Liver (tissue), 9 donors: Measurements from ENCODE around the gene HAO2. TPM values are rescaled to one million over a fixed set of nuclear protein-coding genes. Genes with fewer than 3 reads are reported as not detected.
A peak's percentile ranks its signal among the peaks of the same experiment; 100 is the strongest.

Experiments
- DNase-seq: peaks from one replicate; pipeline ENCODE4 v3.0.0-alpha.2; 2017; ENCODE audit warnings: low spot score
- H3K27ac ChIP-seq, 2 donors: one replicate each; pipeline ENCODE4 v1.7.0; 2013; ENCODE audit warnings: inconsistent platforms in 2 of 2, low read length in 2 of 2, control low read depth in 1 of 2, low read depth in 1 of 2, mild to moderate bottlenecking in 1 of 2
- H3K27me3 ChIP-seq, 4 donors: one replicate each; pipeline versions ENCODE4 v1.6.1 to v1.7.0; 2013; ENCODE audit warnings: low read length in 3 of 4, inconsistent platforms in 1 of 4, mild to moderate bottlenecking in 1 of 4, moderate library complexity in 1 of 4; ENCODE audit not compliant: control insufficient read depth in 4 of 4, insufficient read depth in 4 of 4
- H3K36me3 ChIP-seq, 4 donors: one replicate each; pipeline versions ENCODE4 v1.6.1 to v1.7.0; 2013; ENCODE audit warnings: low read length in 3 of 4, mild to moderate bottlenecking in 3 of 4, low read depth in 1 of 4, moderate library complexity in 1 of 4; ENCODE audit not compliant: control insufficient read depth in 4 of 4, insufficient read depth in 3 of 4
- H3K4me1 ChIP-seq, 4 donors: one replicate each; pipeline versions ENCODE4 v1.6.1 to v1.7.0; 2013; ENCODE audit warnings: low read length in 3 of 4, mild to moderate bottlenecking in 3 of 4, moderate library complexity in 1 of 4; ENCODE audit not compliant: control insufficient read depth in 4 of 4, insufficient read depth in 4 of 4
- H3K4me3 ChIP-seq, 3 donors: one replicate each; pipeline versions ENCODE4 v1.6.1 to v1.7.0; 2013; ENCODE audit warnings: low read length in 3 of 3, control low read depth in 1 of 3, low read depth in 1 of 3, mild to moderate bottlenecking in 1 of 3
- H3K9ac ChIP-seq, 2 donors: one replicate each; pipeline ENCODE4 v1.7.0; 2013; ENCODE audit warnings: low read length in 2 of 2, mild to moderate bottlenecking in 2 of 2, moderate library complexity in 2 of 2, control low read depth in 1 of 2, low read depth in 1 of 2
- H3K9me3 ChIP-seq, 4 donors: one replicate each; pipeline versions ENCODE4 v1.6.1 to v1.7.0; 2013; ENCODE audit warnings: low read length in 3 of 4; ENCODE audit not compliant: control insufficient read depth in 4 of 4
- ATF3 ChIP-seq: IDR thresholded peaks from 2 replicates; pipeline ENCODE4 v1.6.1; 2016; ENCODE audit warnings: antibody characterized with exemption
- CTCF ChIP-seq: fragments of 150-350 bp; IDR thresholded peaks from 2 replicates; pipeline ENCODE4 v1.5.1; 2017; ENCODE audit warnings: improper control_type of control experiment, low read depth, low read length; ENCODE audit not compliant: missing input control
- EGR1 ChIP-seq, 2 donors: IDR thresholded peaks; 2 replicates each; pipeline ENCODE4 v1.6.1; 2016 to 2018; ENCODE audit warnings: antibody characterized with exemption in 2 of 2, low read depth in 2 of 2
- FOXA2 ChIP-seq: IDR thresholded peaks from 2 replicates; pipeline ENCODE4 v1.6.1; 2016; ENCODE audit warnings: antibody characterized with exemption
- HNF4A ChIP-seq, 2 donors: conservative IDR thresholded peaks; 2 replicates each; pipeline ENCODE4 v1.6.1; 2016; ENCODE audit warnings: antibody characterized with exemption in 2 of 2, mild to moderate bottlenecking in 2 of 2
- HNF4G ChIP-seq: IDR thresholded peaks from 2 replicates; pipeline ENCODE4 v1.6.1; 2016; ENCODE audit warnings: antibody characterized with exemption
- JUND ChIP-seq, 2 donors: IDR thresholded peaks; 2 replicates each; pipeline ENCODE4 v1.6.1; 2016; ENCODE audit warnings: antibody characterized with exemption in 2 of 2
- RAD21 ChIP-seq, 2 donors: IDR thresholded peaks; 2 replicates each; pipeline ENCODE4 v1.6.1; 2016; ENCODE audit warnings: antibody characterized with exemption in 2 of 2, mild to moderate bottlenecking in 2 of 2
- RXRA ChIP-seq, 2 donors: IDR thresholded peaks; 2 replicates each; pipeline ENCODE4 v1.6.1; 2017 to 2018; ENCODE audit warnings: antibody characterized with exemption in 2 of 2, mild to moderate bottlenecking in 1 of 2
- SP1 ChIP-seq: IDR thresholded peaks from 2 replicates; pipeline ENCODE4 v1.6.1; 2018; ENCODE audit warnings: antibody characterized with exemption, mild to moderate bottlenecking
- YY1 ChIP-seq: IDR thresholded peaks from 2 replicates; pipeline ENCODE4 v1.6.1; 2016; ENCODE audit warnings: antibody characterized with exemption, mild to moderate bottlenecking
- WGBS: extraction: QIAGEN DNeasy Blood & Tissue Kit; methylation state at CpG from one replicate; pipeline ENCODE4 v1.1.7; 2013; 5-methylcytosine and 5-hydroxymethylcytosine counted together
- polyA plus RNA-seq, 2 donors: library from polyadenylated mRNA; stranded (reverse) in 1 of 2; unstranded in 1 of 2; fragments of 200-250 nt in 1 of 2; fragments of >200 nt in 1 of 2; fragmentation: Nextera tagmentation in 1 of 2; extraction: Ambion mirVana in 1 of 2; gene quantifications; one replicate each; pipeline versions ENCODE4 v1.2.1 to v1.2.3, GENCODE V29; 2013 to 2015
- total RNA-seq, 2 donors: library from RNA; depleted of rRNA; stranded (reverse); fragments of >200 nt; gene quantifications; one replicate each; pipeline ENCODE4 v1.2.3, GENCODE V29; 2014
- TF ChIP-seq, protein P1 (sequence below): IDR thresholded peaks from 2 replicates; pipeline ENCODE4 v1.6.1; 2016; ENCODE audit warnings: antibody characterized with exemption
- TF ChIP-seq, protein P2 (sequence below): IDR thresholded peaks from 2 replicates; pipeline ENCODE4 v1.6.1; 2016; ENCODE audit warnings: antibody characterized with exemption, mild to moderate bottlenecking
- TF ChIP-seq, protein P3 (sequence below): IDR thresholded peaks from 2 replicates; pipeline ENCODE4 v1.6.1; 2016; ENCODE audit warnings: antibody characterized with exemption
- donor health status: healthy.
- donor health status: healthy.
- donor health status: healthy.
- donor health status: healthy.
- donor health status: healthy.

Gene HAO2
- total and polyA plus RNA-seq, 4 donors, result 8.2 to 377 (median 150) TPM

GRCh38 chr1:119416006-119416640, 47.5 kb downstream of the HAO2 start:
- H3K9ac ChIP-seq, result no peak overlapping the region
- no peak overlapping the region for H3K27ac ChIP-seq
- peaks cover 0 to 17% (median 14%) of the 10 kb centered on the region in 4 donors for H3K4me1 ChIP-seq
- H3K9me3 ChIP-seq, result no peaks in the 10 kb centered on the region
- no peak for DNase-seq
- TF ChIP-seq SP1 (peak; percentile 41), EGR1 (IDR thresholded peaks at IDR 0.05; ENCODE audit: low read depth in 2 of 2) (no peak), HNF4G (peak; percentile 21), RXRA (IDR thresholded peaks at IDR 0.05) (peak; percentile 79 to 82), RAD21 (IDR thresholded peaks at IDR 0.05) (peak in 1 of 2 donors; percentile 36), HNF4A (conservative IDR thresholded peaks at IDR 0.05) (peak; percentile 58 to 77), ATF3 (no peak)
- TF ChIP-seq, protein P1, sequence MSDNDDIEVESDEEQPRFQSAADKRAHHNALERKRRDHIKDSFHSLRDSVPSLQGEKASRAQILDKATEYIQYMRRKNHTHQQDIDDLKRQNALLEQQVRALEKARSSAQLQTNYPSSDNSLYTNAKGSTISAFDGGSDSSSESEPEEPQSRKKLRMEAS, result no peak
- no peaks in the 10 kb centered on the region for H3K27me3 ChIP-seq
- H3K4me3 ChIP-seq, result no peak overlapping the region
- 53% methylated on average over 3 of the region's 3 CpGs for WGBS
- H3K36me3 ChIP-seq, result no peaks in the 10 kb centered on the region

DNA sequence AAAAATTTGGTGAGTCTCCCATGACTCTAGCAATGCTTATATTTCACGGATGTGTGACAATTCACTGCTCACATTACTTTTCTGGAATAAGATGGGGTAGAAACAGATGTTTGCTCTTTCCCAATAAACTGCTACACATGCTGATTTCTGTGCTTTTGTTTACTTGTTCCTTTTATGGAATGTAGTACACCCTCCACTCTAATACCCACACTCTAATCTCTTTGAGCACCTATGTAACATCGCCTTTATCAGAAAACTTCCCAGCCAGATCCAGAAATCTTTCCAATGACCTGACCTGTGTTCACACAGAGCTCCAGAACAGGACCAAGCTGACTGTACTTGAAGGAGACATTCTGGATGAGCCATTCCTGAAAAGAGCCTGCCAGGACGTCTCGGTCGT, 50.5 kb downstream of the HAO2 start:
- no peaks in the 10 kb centered on the region for H3K36me3 ChIP-seq
- H3K4me3 ChIP-seq, result no peak overlapping the region
- H3K9me3 ChIP-seq, result no peaks in the 10 kb centered on the region
- no peak for DNase-seq
- H3K4me1 ChIP-seq, result peaks cover 0 to 17% (median 14%) of the 10 kb centered on the region in 4 donors
- H3K9ac ChIP-seq, result no peak overlapping the region
- 86% methylated on average over 5 of the region's 5 CpGs for WGBS
- TF ChIP-seq CTCF (no peak), FOXA2 (no peak), HNF4G (no peak), RAD21 (IDR thresholded peaks at IDR 0.05) (no peak), YY1 (no peak), RXRA (IDR thresholded peaks at IDR 0.05) (peak in 1 of 2 donors; percentile 21), JUND (IDR thresholded peaks at IDR 0.05) (no peak), SP1 (peak; percentile 10)
- TF ChIP-seq, protein P2, sequence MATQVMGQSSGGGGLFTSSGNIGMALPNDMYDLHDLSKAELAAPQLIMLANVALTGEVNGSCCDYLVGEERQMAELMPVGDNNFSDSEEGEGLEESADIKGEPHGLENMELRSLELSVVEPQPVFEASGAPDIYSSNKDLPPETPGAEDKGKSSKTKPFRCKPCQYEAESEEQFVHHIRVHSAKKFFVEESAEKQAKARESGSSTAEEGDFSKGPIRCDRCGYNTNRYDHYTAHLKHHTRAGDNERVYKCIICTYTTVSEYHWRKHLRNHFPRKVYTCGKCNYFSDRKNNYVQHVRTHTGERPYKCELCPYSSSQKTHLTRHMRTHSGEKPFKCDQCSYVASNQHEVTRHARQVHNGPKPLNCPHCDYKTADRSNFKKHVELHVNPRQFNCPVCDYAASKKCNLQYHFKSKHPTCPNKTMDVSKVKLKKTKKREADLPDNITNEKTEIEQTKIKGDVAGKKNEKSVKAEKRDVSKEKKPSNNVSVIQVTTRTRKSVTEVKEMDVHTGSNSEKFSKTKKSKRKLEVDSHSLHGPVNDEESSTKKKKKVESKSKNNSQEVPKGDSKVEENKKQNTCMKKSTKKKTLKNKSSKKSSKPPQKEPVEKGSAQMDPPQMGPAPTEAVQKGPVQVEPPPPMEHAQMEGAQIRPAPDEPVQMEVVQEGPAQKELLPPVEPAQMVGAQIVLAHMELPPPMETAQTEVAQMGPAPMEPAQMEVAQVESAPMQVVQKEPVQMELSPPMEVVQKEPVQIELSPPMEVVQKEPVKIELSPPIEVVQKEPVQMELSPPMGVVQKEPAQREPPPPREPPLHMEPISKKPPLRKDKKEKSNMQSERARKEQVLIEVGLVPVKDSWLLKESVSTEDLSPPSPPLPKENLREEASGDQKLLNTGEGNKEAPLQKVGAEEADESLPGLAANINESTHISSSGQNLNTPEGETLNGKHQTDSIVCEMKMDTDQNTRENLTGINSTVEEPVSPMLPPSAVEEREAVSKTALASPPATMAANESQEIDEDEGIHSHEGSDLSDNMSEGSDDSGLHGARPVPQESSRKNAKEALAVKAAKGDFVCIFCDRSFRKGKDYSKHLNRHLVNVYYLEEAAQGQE, result no peak
- TF ChIP-seq, protein P3, sequence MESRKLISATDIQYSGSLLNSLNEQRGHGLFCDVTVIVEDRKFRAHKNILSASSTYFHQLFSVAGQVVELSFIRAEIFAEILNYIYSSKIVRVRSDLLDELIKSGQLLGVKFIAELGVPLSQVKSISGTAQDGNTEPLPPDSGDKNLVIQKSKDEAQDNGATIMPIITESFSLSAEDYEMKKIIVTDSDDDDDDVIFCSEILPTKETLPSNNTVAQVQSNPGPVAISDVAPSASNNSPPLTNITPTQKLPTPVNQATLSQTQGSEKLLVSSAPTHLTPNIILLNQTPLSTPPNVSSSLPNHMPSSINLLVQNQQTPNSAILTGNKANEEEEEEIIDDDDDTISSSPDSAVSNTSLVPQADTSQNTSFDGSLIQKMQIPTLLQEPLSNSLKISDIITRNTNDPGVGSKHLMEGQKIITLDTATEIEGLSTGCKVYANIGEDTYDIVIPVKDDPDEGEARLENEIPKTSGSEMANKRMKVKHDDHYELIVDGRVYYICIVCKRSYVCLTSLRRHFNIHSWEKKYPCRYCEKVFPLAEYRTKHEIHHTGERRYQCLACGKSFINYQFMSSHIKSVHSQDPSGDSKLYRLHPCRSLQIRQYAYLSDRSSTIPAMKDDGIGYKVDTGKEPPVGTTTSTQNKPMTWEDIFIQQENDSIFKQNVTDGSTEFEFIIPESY, result no peak
- no peaks in the 10 kb centered on the region for H3K27me3 ChIP-seq
- no peak overlapping the region for H3K27ac ChIP-seq
